GM12878 (cell line): Measurements from ENCODE around the gene MB21D2. TPM values are rescaled to one million over a fixed set of nuclear protein-coding genes. Genes with fewer than 3 reads are reported as not detected.

ENCODE experiments used
- BACH1 ChIP-seq: fragments of 450-650 bp; IDR thresholded peaks from 2 replicates; pipeline ENCODE4 v1.6.1; 2017; ENCODE audit warnings: mild to moderate bottlenecking, borderline replicate concordance
- BCL11A ChIP-seq: IDR thresholded peaks from 2 replicates; pipeline ENCODE4 v1.6.1; 2011; ENCODE audit warnings: low read depth, low read length
- DPF2 ChIP-seq: fragments of 450-650 bp; IDR thresholded peaks from 2 replicates; pipeline ENCODE4 v1.6.1; 2017; ENCODE audit warnings: mild to moderate bottlenecking
- GABPA ChIP-seq: IDR thresholded peaks from 2 replicates; pipeline ENCODE4 v1.6.1; 2014; ENCODE audit warnings: antibody characterized with exemption, low read depth, mild to moderate bottlenecking, inconsistent platforms
- MEF2B ChIP-seq: fragments of 450-650 bp; IDR thresholded peaks from 2 replicates; pipeline ENCODE4 v1.6.1; 2018; ENCODE audit warnings: mild to moderate bottlenecking, moderate library complexity; ENCODE audit not compliant: partially characterized antibody, poor library complexity, severe bottlenecking
- MXI1 ChIP-seq: fragments of 150-350 bp; IDR thresholded peaks from 2 replicates; pipeline ENCODE4 v1.6.1; 2011; ENCODE audit warnings: low read depth, mild to moderate bottlenecking, inconsistent platforms, low read length, improper control_type of control experiment
- NFYA ChIP-seq: IDR thresholded peaks from 2 replicates; pipeline ENCODE4 v1.6.1; 2011; ENCODE audit warnings: low read depth, mild to moderate bottlenecking, low read length, improper control_type of control experiment, borderline replicate concordance
- PAX5 ChIP-seq: IDR thresholded peaks from 2 replicates; pipeline ENCODE4 v1.6.1; 2011; ENCODE audit warnings: low read depth, low read length, borderline replicate concordance
- PBX3 ChIP-seq: IDR thresholded peaks from 2 replicates; pipeline ENCODE4 v1.6.1; 2011; ENCODE audit warnings: mild to moderate bottlenecking, low read depth, low read length, moderate library complexity; ENCODE audit not compliant: insufficient replicate concordance
- PML ChIP-seq: IDR thresholded peaks from 2 replicates; pipeline ENCODE4 v1.6.1; 2012; ENCODE audit warnings: low read length, inconsistent platforms
- SIN3A ChIP-seq: IDR thresholded peaks from 2 replicates; pipeline ENCODE4 v1.6.1; 2012; ENCODE audit warnings: low read depth, low read length, improper control_type of control experiment
- SPI1 ChIP-seq: IDR thresholded peaks from 2 replicates; pipeline ENCODE4 v1.6.1; 2011; ENCODE audit warnings: low read depth, mild to moderate bottlenecking, low read length, moderate library complexity, borderline replicate concordance; ENCODE audit not compliant: insufficient read depth
- SUPT20H ChIP-seq: IDR thresholded peaks from 2 replicates; pipeline ENCODE4 v1.6.1; 2011; ENCODE audit warnings: low read depth, mild to moderate bottlenecking, low read length, moderate library complexity, borderline replicate concordance; ENCODE audit not compliant: control insufficient read depth
- ZNF384 ChIP-seq: IDR thresholded peaks from 2 replicates; pipeline ENCODE4 v1.6.1; 2012; ENCODE audit warnings: low read depth, mild to moderate bottlenecking, low read length, improper control_type of control experiment, borderline replicate concordance
- ZNF687 ChIP-seq: fragments of 450-650 bp; IDR thresholded peaks from 2 replicates; pipeline ENCODE4 v1.6.1; 2017; ENCODE audit warnings: mild to moderate bottlenecking, moderate library complexity
- ZSCAN29 ChIP-seq: fragments of 450-650 bp; IDR thresholded peaks from 2 replicates; pipeline ENCODE4 v1.6.1; 2017; ENCODE audit warnings: mild to moderate bottlenecking, moderate library complexity
- polyA plus RNA-seq, 11 experiments: library from polyadenylated mRNA; depleted of rRNA in 4 of 11; unstranded in 6 of 11; stranded (reverse) in 5 of 11; fragments of >200 nt; fragmentation: Nextera tagmentation in 4 of 11; fragmentation: Illumina TruSeq in 1 of 11; extraction: Ambion mirVana in 4 of 11; extraction: Trizol in 1 of 11; gene quantifications; 1 replicate in 1 of 11; 2 replicates in 10 of 11; pipeline versions ENCODE4 v1.2.1 to v1.2.3, GENCODE V29; 2011 to 2016; ENCODE audit warnings: inconsistent platforms in 2 of 11, missing spikeins in 2 of 11, low read depth in 1 of 11
- total RNA-seq, 4 experiments: library from RNA; depleted of rRNA in 3 of 4; stranded (reverse); fragments of >200 nt in 3 of 4; fragmentation: Illumina TruSeq in 1 of 4; extraction: Trizol in 1 of 4; gene quantifications; 2 replicates each; pipeline versions ENCODE4 v1.2.1 to v1.2.3, GENCODE V29; 2013 to 2021
- TF ChIP-seq, protein P1 (sequence below): IDR thresholded peaks from 2 replicates; pipeline ENCODE4 v1.6.1; 2012; ENCODE audit warnings: low read depth, low read length, improper control_type of control experiment
- TF ChIP-seq, protein P2 (sequence below): IDR thresholded peaks from 2 replicates; pipeline ENCODE4 v1.6.1; 2011; ENCODE audit warnings: borderline replicate concordance, low read depth, mild to moderate bottlenecking, moderate library complexity, mixed read lengths, low read length; ENCODE audit not compliant: insufficient read depth; ENCODE audit errors: extremely low read length
- TF ChIP-seq, protein P3 (sequence below), 3 experiments: IDR thresholded peaks in 2 of 3; conservative IDR thresholded peaks in 1 of 3; 2 replicates each; pipeline ENCODE4 v1.5.1; 2011; ENCODE audit warnings: low read depth in 3 of 3, low read length in 3 of 3, mild to moderate bottlenecking in 3 of 3, control low read depth in 2 of 3, moderate library complexity in 2 of 3, inconsistent platforms in 1 of 3, mixed read lengths in 1 of 3; ENCODE audit not compliant: control insufficient read depth in 2 of 3, insufficient read depth in 1 of 3; ENCODE audit errors: extremely low read depth in 1 of 3

MB21D2 gene
- total and polyA plus RNA-seq, 10 of the 15 experiments (the other 5 are each of a cell fraction or from before 2014, with no cell fraction given), result 7.9 to 21.2 (median 15.3) TPM

GRCh38 chr3:192917404-192918274 is at the start of gene MB21D2 (continued):
- TF ChIP-seq, protein P1, sequence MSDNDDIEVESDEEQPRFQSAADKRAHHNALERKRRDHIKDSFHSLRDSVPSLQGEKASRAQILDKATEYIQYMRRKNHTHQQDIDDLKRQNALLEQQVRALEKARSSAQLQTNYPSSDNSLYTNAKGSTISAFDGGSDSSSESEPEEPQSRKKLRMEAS, result no peak
- TF ChIP-seq, protein P2, sequence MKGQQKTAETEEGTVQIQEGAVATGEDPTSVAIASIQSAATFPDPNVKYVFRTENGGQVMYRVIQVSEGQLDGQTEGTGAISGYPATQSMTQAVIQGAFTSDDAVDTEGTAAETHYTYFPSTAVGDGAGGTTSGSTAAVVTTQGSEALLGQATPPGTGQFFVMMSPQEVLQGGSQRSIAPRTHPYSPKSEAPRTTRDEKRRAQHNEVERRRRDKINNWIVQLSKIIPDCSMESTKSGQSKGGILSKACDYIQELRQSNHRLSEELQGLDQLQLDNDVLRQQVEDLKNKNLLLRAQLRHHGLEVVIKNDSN, result no peak
- TF ChIP-seq PML (peak; percentile 18), BACH1 (peak; percentile 76; the same call in 1 of the 2 replicates), MXI1 (peak; percentile 28; the same call in 1 of the 2 replicates), MEF2B (no peak), SIN3A (no peak), SUPT20H (no peak), GABPA (no peak), BCL11A (no peak), SPI1 (no peak), ZNF687 (peak; percentile 78), NFYA (no peak), DPF2 (peak; percentile 74; the same call in 1 of the 2 replicates), PAX5 (peak; percentile 31; the same call in 1 of the 2 replicates), ZNF384 (no peak), ZSCAN29 (0 out of 2 replicates have a peak, but pooled peaks have one; percentile 8), PBX3 (no peak)
- TF ChIP-seq, protein P3, sequence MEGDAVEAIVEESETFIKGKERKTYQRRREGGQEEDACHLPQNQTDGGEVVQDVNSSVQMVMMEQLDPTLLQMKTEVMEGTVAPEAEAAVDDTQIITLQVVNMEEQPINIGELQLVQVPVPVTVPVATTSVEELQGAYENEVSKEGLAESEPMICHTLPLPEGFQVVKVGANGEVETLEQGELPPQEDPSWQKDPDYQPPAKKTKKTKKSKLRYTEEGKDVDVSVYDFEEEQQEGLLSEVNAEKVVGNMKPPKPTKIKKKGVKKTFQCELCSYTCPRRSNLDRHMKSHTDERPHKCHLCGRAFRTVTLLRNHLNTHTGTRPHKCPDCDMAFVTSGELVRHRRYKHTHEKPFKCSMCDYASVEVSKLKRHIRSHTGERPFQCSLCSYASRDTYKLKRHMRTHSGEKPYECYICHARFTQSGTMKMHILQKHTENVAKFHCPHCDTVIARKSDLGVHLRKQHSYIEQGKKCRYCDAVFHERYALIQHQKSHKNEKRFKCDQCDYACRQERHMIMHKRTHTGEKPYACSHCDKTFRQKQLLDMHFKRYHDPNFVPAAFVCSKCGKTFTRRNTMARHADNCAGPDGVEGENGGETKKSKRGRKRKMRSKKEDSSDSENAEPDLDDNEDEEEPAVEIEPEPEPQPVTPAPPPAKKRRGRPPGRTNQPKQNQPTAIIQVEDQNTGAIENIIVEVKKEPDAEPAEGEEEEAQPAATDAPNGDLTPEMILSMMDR (IDR thresholded peaks at IDR 0.05 in 2 of 3, conservative IDR thresholded peaks at IDR 0.05 in 1 of 3; ENCODE audit: control insufficient read depth in 2 of 3, extremely low read depth in 1 of 3, insufficient read depth in 1 of 3, low read depth in 3 of 3, low read length in 3 of 3), result 0 out of 6 replicates have a peak, but pooled peaks of 1 of the 3 experiments have one; percentile 0
